HCT116 (cell line): ENCODE results near the gene CRIM1. TPM values are rescaled to one million over a fixed set of nuclear protein-coding genes. Genes with fewer than 3 reads are reported as not detected.

Experiments used
- ATAC-seq: fragments of 200-7000 bp; cut with Tn5 transposase; 2 replicates; pipeline ENCODE4 v1.9.1; 2020; ENCODE audit warnings: mild to moderate bottlenecking, moderate library complexity
- BruUV-seq: library from RNA; stranded (reverse); fragments of 400-500 nt; replicated peaks from 2 replicates; lab custom pipeline; 2021; lab: Mats Ljungman, UMichigan
- CTCF ChIA-PET: fragments of 300-600 bp; sonication (Branson Sonifier 250); formaldehyde crosslinking; loops from one replicate; lab custom pipeline; 2021; ENCODE audit warnings: antibody characterized with exemption; lab: Charles Lee
- POLR2A ChIA-PET: fragments of 300-600, 350-600 bp; sonication (Branson Sonifier 250); formaldehyde crosslinking; loops from one replicate; lab custom pipeline; 2021; ENCODE audit warnings: antibody characterized with exemption; lab: Charles Lee
- RAD21 ChIA-PET, 2 experiments: fragments of 300-600 bp; sonication (Branson Sonifier 250); formaldehyde crosslinking; loops; one replicate each; lab custom pipeline; 2023; ENCODE audit warnings: low total read pairs in 2 of 2; ENCODE audit not compliant: uncharacterized antibody in 2 of 2, unreplicated experiment in 2 of 2, low non-redundant PET in 1 of 2; lab: Charles Lee
- DNase-seq: peaks from one replicate; pipeline ENCODE4 v3.0.0-alpha.2; 2010; ENCODE audit warnings: low read depth, low spot score
- H2AFZ ChIP-seq: fragments of 200-600 bp; shearing (Covaris generic), sonication (generic); 2 replicates; pipeline ENCODE4 v1.6.1; 2017; ENCODE audit warnings: low read depth, mixed run types, mixed read lengths, antibody characterized with exemption, low read length; ENCODE audit not compliant: poor library complexity, severe bottlenecking
- H3K27ac ChIP-seq: 2 replicates; pipeline ENCODE4 v1.5.1; 2012; ENCODE audit warnings: low read depth, low read length
- H3K27me3 ChIP-seq: fragments of 200-600 bp; sonication (generic); 2 replicates; pipeline ENCODE4 v1.6.1; 2016; ENCODE audit warnings: mixed run types, low read length, mixed read lengths; ENCODE audit not compliant: insufficient read depth
- H3K36me3 ChIP-seq, 2 experiments: fragments of 200-500 bp in 1 of 2; fragments of 200-600 bp in 1 of 2; sonication (Bioruptor generic) in 1 of 2; sonication (generic) in 1 of 2; 2 replicates each; pipeline versions ENCODE4 v1.5.1 to v1.6.1; 2014 to 2016; ENCODE audit warnings: low read length in 2 of 2, inconsistent platforms in 1 of 2, mixed read lengths in 1 of 2, mixed run types in 1 of 2; ENCODE audit not compliant: insufficient read depth in 2 of 2, control insufficient read depth in 1 of 2
- H3K4me1 ChIP-seq, 2 experiments: fragments of 200-600 bp in 1 of 2; sonication (generic) in 1 of 2; 2 replicates each; pipeline versions ENCODE4 v1.5.1 to v1.6.1; 2012 to 2017; ENCODE audit warnings: low read length in 2 of 2, inconsistent platforms in 1 of 2, mild to moderate bottlenecking in 1 of 2, mixed read lengths in 1 of 2, mixed run types in 1 of 2, moderate library complexity in 1 of 2; ENCODE audit not compliant: insufficient read depth in 2 of 2, control insufficient read depth in 1 of 2
- H3K4me2 ChIP-seq: fragments of 200-600 bp; sonication (generic); 2 replicates; pipeline ENCODE4 v1.6.1; 2017; ENCODE audit warnings: mixed run types, low read length, mixed read lengths
- H3K4me3 ChIP-seq, 2 experiments: fragments of 200-600 bp in 1 of 2; sonication (generic) in 1 of 2; replicated peaks in 1 of 2; 2 replicates each; pipeline ENCODE4 v1.5.1; 2011 to 2016; ENCODE audit warnings: low read length in 2 of 2, control low read depth in 1 of 2, low read depth in 1 of 2, mild to moderate bottlenecking in 1 of 2, mixed read lengths in 1 of 2, mixed run types in 1 of 2
- H3K79me2 ChIP-seq: fragments of 200-600 bp; sonication (generic); 2 replicates; pipeline ENCODE4 v1.6.1; 2017; ENCODE audit warnings: mild to moderate bottlenecking, mixed run types, low read length, moderate library complexity, mixed read lengths; ENCODE audit not compliant: insufficient read depth
- H3K9ac ChIP-seq: fragments of 200-600 bp; sonication (generic); 2 replicates; pipeline ENCODE4 v1.6.1; 2016; ENCODE audit warnings: low read length, mixed read lengths
- H3K9me2 ChIP-seq: fragments of 200-600 bp; sonication (generic), shearing (Covaris generic); 2 replicates; pipeline ENCODE4 v1.6.1; 2017; ENCODE audit warnings: mixed run types, mild to moderate bottlenecking, moderate library complexity; ENCODE audit not compliant: insufficient read depth
- H3K9me3 ChIP-seq, 2 experiments: fragments of 200-500 bp in 1 of 2; fragments of 200-600 bp in 1 of 2; sonication (Bioruptor generic) in 1 of 2; sonication (generic) in 1 of 2; 2 replicates each; pipeline ENCODE4 v1.6.1; 2014 to 2017; ENCODE audit warnings: low read length in 2 of 2, mixed read lengths in 2 of 2, inconsistent platforms in 1 of 2, low read depth in 1 of 2, mild to moderate bottlenecking in 1 of 2, mixed run types in 1 of 2, moderate library complexity in 1 of 2; ENCODE audit not compliant: control insufficient read depth in 1 of 2, insufficient read depth in 1 of 2
- H4K20me1 ChIP-seq: fragments of 200-600 bp; sonication (generic), shearing (Covaris generic); 2 replicates; pipeline ENCODE4 v1.6.1; 2017; ENCODE audit warnings: mixed run types, mild to moderate bottlenecking, moderate library complexity; ENCODE audit not compliant: insufficient read depth
- CBX3 ChIP-seq: IDR thresholded peaks from 2 replicates; pipeline ENCODE4 v1.6.1; 2012; ENCODE audit warnings: low read depth
- CEBPB ChIP-seq: IDR thresholded peaks from 2 replicates; pipeline ENCODE4 v1.6.1; 2012; ENCODE audit warnings: low read depth
- EGR1 ChIP-seq: IDR thresholded peaks from 2 replicates; pipeline ENCODE4 v1.6.1; 2012; ENCODE audit warnings: low read depth
- EZH2 ChIP-seq: fragments of 200-600 bp; sonication (generic); IDR thresholded peaks from 2 replicates; pipeline ENCODE4 v1.6.1; 2017; ENCODE audit warnings: antibody characterized with exemption, mixed run types
- RAD21 ChIP-seq: IDR thresholded peaks from 2 replicates; pipeline ENCODE4 v1.6.1; 2012; ENCODE audit warnings: low read depth, mild to moderate bottlenecking
- SP1 ChIP-seq: IDR thresholded peaks from 2 replicates; pipeline ENCODE4 v1.6.1; 2012; ENCODE audit warnings: low read depth
- TCF7L2 ChIP-seq: IDR thresholded peaks from 2 replicates; pipeline ENCODE4 v1.7.0; 2011; ENCODE audit warnings: borderline replicate concordance, inconsistent platforms; ENCODE audit not compliant: insufficient read depth, insufficient read length; ENCODE audit errors: extremely low read depth
- ZNF274 ChIP-seq: fragments of 200-500 bp; sonication (Bioruptor generic); IDR thresholded peaks from 2 replicates; pipeline ENCODE4 v1.6.1; 2014; ENCODE audit warnings: mild to moderate bottlenecking, low read depth, low read length, inconsistent platforms
- intact Hi-C: fragments of 100-400 bp; cut with micrococcal nuclease; formaldehyde crosslinking; loops from 2 replicates; pipeline ENCODE4 v1.10.0; 2022
- total RNA-seq: library from RNA; stranded (reverse); gene quantifications from one replicate; pipeline ENCODE4 v1.2.1, GENCODE V29; 2021; ENCODE audit not compliant: unreplicated experiment
- TF ChIP-seq, protein P1 (sequence below): IDR thresholded peaks from 2 replicates; pipeline ENCODE4 v1.6.1; 2012; ENCODE audit warnings: low read depth
- TF ChIP-seq, protein P2 (sequence below), 3 experiments: fragments of 200-600 bp in 1 of 3; sonication (generic) in 1 of 3; IDR thresholded peaks in 2 of 3; conservative IDR thresholded peaks in 1 of 3; 2 replicates each; pipeline ENCODE4 v1.5.1; 2012 to 2017; ENCODE audit warnings: low read depth in 2 of 3, low read length in 2 of 3, antibody characterized with exemption in 1 of 3, borderline replicate concordance in 1 of 3, control low read depth in 1 of 3, mild to moderate bottlenecking in 1 of 3, mixed read lengths in 1 of 3, mixed run types in 1 of 3, moderate library complexity in 1 of 3; ENCODE audit not compliant: insufficient read depth in 1 of 3
- TF ChIP-seq, protein P3 (sequence below): IDR thresholded peaks from 2 replicates; pipeline ENCODE4 v1.6.1; 2011; ENCODE audit warnings: mild to moderate bottlenecking, low read length, moderate library complexity; ENCODE audit not compliant: insufficient replicate concordance; ENCODE audit errors: extremely low read depth
- TF ChIP-seq, protein P4 (sequence below): IDR thresholded peaks from 2 replicates; pipeline ENCODE4 v1.6.1; 2012

CRIM1 gene
- total RNA-seq, 1 experiment from 2014 or later = 27.2 TPM

DNA sequence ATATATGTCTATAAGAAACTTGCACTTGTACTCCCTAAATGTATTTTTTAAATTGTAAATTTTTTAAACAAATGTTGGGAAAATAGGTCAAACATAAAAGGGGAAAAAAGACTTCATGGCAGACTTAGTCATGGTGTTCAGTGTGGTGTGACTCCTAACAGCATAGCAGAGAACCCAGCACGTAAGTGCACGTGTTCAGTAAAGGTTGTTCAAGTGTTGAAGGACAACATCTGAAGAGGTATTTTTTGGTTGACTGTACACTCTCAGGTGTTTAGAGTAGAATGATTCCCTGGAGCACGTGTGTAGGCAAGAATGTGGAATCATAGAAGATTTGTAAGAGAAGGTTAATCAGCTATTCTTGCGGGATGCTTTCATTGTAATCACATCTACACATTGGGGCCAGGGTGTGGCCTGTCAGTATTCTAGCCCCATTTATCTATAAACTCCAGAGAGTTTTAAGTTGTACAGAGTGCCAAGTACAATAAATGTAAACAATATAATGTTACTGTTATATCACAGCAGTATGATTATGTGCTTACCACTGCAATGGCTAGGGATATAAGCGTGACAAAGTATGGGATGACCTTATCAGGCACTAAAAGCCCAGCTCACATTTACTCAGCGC lies 106.8 kb downstream of the CRIM1 start:
- Histone ChIP-seq H3K4me1 (peaks cover 25 to 35% of the 10 kb centered on the region in 2 experiments), H2AFZ (no peak overlapping the region), H3K27me3 (no peaks in the 10 kb centered on the region), H3K4me3 (no peak overlapping the region), H4K20me1 (no peaks in the 10 kb centered on the region), H3K27ac (no peak overlapping the region), H3K9ac (no peak overlapping the region), H3K9me2 (no peaks in the 10 kb centered on the region)
- CTCF ChIA-PET = no interaction called here
- no peak for ATAC-seq
- TF ChIP-seq CBX3 (no peak), SP1 (no peak), ZNF274 (no peak), EZH2 (no peak), EGR1 (no peak), CEBPB (no peak), TCF7L2 (no peak), RAD21 (no peak)
- TF ChIP-seq, protein P1, sequence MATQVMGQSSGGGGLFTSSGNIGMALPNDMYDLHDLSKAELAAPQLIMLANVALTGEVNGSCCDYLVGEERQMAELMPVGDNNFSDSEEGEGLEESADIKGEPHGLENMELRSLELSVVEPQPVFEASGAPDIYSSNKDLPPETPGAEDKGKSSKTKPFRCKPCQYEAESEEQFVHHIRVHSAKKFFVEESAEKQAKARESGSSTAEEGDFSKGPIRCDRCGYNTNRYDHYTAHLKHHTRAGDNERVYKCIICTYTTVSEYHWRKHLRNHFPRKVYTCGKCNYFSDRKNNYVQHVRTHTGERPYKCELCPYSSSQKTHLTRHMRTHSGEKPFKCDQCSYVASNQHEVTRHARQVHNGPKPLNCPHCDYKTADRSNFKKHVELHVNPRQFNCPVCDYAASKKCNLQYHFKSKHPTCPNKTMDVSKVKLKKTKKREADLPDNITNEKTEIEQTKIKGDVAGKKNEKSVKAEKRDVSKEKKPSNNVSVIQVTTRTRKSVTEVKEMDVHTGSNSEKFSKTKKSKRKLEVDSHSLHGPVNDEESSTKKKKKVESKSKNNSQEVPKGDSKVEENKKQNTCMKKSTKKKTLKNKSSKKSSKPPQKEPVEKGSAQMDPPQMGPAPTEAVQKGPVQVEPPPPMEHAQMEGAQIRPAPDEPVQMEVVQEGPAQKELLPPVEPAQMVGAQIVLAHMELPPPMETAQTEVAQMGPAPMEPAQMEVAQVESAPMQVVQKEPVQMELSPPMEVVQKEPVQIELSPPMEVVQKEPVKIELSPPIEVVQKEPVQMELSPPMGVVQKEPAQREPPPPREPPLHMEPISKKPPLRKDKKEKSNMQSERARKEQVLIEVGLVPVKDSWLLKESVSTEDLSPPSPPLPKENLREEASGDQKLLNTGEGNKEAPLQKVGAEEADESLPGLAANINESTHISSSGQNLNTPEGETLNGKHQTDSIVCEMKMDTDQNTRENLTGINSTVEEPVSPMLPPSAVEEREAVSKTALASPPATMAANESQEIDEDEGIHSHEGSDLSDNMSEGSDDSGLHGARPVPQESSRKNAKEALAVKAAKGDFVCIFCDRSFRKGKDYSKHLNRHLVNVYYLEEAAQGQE = no peak
- TF ChIP-seq, protein P2, sequence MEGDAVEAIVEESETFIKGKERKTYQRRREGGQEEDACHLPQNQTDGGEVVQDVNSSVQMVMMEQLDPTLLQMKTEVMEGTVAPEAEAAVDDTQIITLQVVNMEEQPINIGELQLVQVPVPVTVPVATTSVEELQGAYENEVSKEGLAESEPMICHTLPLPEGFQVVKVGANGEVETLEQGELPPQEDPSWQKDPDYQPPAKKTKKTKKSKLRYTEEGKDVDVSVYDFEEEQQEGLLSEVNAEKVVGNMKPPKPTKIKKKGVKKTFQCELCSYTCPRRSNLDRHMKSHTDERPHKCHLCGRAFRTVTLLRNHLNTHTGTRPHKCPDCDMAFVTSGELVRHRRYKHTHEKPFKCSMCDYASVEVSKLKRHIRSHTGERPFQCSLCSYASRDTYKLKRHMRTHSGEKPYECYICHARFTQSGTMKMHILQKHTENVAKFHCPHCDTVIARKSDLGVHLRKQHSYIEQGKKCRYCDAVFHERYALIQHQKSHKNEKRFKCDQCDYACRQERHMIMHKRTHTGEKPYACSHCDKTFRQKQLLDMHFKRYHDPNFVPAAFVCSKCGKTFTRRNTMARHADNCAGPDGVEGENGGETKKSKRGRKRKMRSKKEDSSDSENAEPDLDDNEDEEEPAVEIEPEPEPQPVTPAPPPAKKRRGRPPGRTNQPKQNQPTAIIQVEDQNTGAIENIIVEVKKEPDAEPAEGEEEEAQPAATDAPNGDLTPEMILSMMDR (IDR thresholded peaks at IDR 0.05 in 2 of 3, conservative IDR thresholded peaks at IDR 0.05 in 1 of 3; ENCODE audit: borderline replicate concordance in 1 of 3, insufficient read depth in 1 of 3, low read depth in 2 of 3, low read length in 2 of 3) = no peak
- TF ChIP-seq, protein P3, sequence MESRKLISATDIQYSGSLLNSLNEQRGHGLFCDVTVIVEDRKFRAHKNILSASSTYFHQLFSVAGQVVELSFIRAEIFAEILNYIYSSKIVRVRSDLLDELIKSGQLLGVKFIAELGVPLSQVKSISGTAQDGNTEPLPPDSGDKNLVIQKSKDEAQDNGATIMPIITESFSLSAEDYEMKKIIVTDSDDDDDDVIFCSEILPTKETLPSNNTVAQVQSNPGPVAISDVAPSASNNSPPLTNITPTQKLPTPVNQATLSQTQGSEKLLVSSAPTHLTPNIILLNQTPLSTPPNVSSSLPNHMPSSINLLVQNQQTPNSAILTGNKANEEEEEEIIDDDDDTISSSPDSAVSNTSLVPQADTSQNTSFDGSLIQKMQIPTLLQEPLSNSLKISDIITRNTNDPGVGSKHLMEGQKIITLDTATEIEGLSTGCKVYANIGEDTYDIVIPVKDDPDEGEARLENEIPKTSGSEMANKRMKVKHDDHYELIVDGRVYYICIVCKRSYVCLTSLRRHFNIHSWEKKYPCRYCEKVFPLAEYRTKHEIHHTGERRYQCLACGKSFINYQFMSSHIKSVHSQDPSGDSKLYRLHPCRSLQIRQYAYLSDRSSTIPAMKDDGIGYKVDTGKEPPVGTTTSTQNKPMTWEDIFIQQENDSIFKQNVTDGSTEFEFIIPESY = no peak
- TF ChIP-seq, protein P4, sequence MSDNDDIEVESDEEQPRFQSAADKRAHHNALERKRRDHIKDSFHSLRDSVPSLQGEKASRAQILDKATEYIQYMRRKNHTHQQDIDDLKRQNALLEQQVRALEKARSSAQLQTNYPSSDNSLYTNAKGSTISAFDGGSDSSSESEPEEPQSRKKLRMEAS = no peak
- TF ChIP-seq, all 23 proteins: peak for 0
- Histone ChIP-seq H3K4me2 (0 out of 2 replicates have a peak overlapping the region, but pooled peaks have one; percentile 72), H3K79me2 (no peaks in the 10 kb centered on the region; the same call in 1 of the 2 replicates), H3K36me3 (peaks cover 0 to 4% of the 10 kb centered on the region in 2 experiments; a peak in 1 of 4 replicates), H3K9me3 (no peaks in the 10 kb centered on the region)
- ChIA-PET RAD21 (no interaction called here), POLR2A (no interaction called here)
- DNase-seq = no peak
- BruUV-seq = no TSS peak
- intact Hi-C loops = no loop called here
